IPS DF 19.7 (cell line): Measurements from ENCODE around the gene KRTAP11-1.

Experiments used
- DNase-seq: peaks from one replicate; pipeline ENCODE4 v3.0.0-alpha.2; 2013; ENCODE audit warnings: low read depth, low spot score

Gene KRTAP11-1, protein sequence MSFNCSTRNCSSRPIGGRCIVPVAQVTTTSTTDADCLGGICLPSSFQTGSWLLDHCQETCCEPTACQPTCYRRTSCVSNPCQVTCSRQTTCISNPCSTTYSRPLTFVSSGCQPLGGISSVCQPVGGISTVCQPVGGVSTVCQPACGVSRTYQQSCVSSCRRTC

GRCh38 chr21:30881480-30881879, at the start of gene KRTAP11-1:
Gene KRTAP11-1, minus strand, starts transcription at chr21:30881580. Its CDS starts 56 bp downstream, at chr21:30881524.
- DNase-seq: no peak

GRCh38 chr21:30924146-30924700, 42.8 kb upstream of the KRTAP11-1 start:
- DNase-seq: no peak

DNA sequence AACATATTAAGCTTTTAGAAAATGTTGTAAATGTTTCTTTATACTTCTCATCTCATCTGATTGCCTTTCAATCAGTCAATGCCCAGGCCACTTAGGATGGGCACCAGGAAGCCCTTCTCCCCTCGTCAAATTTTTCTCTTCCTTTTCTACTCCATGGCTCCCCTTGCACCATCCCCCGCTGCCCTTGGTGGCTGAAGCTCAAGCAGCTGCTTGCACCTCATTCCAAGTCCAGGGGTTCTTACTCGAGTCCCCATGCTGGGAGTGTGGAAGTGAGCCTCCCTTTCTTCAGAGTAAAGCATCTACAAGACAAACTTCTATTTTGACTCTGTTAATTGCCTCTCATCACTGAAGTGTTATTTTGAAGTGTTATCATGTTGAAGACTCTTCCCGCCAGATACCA, 39.7 kb upstream of the KRTAP11-1 start:
- no peak for DNase-seq

- no peak for DNase-seq
These were observed 36.2 kb upstream of the KRTAP11-1 start for GRCh38 chr21:30917557-30917956.

DNA sequence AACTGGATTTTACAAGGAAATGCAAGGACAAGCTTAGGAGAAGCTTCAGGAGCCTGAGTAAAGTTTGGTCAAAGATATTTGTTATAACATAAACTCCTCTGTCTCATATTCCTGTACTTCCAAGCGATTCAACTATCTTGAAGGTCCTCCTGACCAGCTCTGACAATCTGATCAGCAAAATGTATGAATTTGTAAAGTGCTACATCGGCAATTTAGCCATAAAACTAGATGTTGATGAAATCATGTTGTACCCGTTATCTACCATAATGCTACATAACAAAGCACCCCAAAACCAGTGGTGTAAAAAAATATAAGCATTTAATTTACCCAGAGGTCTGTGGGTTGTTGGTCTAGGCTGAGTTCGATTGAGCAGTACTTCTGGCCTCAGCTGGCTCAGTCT, 19.5 kb upstream of the KRTAP11-1 start:
- no peak for DNase-seq

GRCh38 chr21:30882866-30883597, 1.7 kb upstream of the KRTAP11-1 start:
- no peak for DNase-seq

- DNase-seq: no peak
These were observed 466 bp downstream of the KRTAP11-1 start for GRCh38 chr21:30880914-30881313.

DNA sequence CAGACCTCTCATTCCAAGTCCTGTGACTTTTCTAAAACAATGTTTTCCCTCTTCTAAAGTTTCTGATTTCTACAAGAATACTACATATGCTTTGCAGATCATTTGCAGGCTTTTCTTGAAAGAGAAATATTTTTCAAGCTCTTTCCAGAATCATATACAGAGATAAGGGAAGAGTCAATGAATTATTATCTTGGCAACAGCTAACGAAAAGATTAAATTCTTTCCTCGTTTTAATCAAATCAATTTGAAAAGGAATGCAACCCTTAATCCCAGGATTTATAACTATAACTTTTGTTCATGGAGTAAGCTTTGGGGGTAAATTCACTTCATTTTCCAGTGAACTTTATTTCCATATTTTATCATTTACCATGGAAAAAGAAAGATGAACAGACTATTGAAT, 6.9 kb downstream of the KRTAP11-1 start:
- no peak for DNase-seq

DNA sequence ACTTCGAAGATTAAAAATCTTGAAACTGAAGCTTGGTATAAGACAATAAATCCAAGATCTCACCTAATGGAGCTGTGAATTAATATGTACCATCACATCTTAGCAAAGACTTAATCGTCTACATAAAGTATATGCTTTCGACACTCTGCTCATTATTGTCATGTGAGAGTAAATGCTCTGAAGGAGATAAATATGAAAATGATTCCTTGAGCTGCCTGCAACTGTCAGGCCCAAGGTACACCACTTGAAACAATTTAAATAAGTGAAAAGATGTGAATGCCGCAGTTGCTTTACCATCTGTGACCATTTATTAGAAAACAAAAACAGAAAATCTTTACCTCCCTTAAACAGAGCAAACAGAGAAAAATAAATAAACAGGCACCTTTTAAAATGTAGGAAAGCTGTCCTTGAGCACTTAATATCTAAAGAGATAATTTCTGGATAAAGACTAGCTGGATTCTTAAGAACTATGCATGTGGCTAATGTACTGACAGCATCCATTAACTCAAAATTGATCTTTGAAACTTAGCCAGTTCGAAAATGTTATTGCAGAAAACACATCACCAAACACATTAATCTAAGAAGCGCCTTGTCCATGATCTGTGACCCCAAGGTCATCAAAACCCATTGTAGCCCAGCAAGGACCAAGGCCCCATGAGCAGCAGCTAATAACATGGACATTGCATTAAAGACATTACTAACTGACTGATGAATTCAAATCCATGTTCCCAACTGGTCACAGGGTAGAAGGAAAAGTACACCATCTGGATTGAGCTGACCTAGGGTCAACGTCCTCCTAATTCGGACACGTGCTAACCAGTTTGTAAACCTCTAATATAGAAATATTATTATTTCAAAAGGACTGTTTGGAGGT, 33.5 kb downstream of the KRTAP11-1 start:
- no peak for DNase-seq

- no peak for DNase-seq
These were observed 38.4 kb downstream of the KRTAP11-1 start for GRCh38 chr21:30842990-30843389.

DNA sequence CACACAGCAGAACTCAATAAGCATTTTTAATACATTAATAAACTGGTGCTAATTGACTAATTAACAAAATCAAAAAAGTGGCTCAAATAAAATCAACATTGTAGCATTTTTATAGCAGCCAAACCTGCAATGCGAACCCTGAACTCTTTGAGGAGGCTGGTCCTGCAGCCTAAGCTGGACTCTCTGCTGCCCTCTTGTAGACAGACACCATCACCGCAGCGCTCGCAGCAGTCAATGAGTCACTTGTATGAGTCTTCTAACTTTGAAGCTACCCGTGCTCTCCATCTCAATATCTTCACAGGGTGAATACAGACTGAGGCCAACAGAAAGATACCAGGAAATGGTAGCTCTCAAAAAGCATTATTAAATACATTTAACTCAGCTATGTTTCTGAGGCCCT, 42.1 kb downstream of the KRTAP11-1 start:
- no peak for DNase-seq

GRCh38 chr21:30838536-30838935, 42.8 kb downstream of the KRTAP11-1 start:
- DNase-seq: no peak

GRCh38 chr21:30831194-30831765, 50.1 kb downstream of the KRTAP11-1 start:
- no peak for DNase-seq
